ENCODE results near the gene CASTOR1.

GRCh38 chr22:30337461-30337778 lies 48.1 kb upstream of the CASTOR1 start:
- TF ChIP-seq, protein P1, sequence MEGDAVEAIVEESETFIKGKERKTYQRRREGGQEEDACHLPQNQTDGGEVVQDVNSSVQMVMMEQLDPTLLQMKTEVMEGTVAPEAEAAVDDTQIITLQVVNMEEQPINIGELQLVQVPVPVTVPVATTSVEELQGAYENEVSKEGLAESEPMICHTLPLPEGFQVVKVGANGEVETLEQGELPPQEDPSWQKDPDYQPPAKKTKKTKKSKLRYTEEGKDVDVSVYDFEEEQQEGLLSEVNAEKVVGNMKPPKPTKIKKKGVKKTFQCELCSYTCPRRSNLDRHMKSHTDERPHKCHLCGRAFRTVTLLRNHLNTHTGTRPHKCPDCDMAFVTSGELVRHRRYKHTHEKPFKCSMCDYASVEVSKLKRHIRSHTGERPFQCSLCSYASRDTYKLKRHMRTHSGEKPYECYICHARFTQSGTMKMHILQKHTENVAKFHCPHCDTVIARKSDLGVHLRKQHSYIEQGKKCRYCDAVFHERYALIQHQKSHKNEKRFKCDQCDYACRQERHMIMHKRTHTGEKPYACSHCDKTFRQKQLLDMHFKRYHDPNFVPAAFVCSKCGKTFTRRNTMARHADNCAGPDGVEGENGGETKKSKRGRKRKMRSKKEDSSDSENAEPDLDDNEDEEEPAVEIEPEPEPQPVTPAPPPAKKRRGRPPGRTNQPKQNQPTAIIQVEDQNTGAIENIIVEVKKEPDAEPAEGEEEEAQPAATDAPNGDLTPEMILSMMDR (IDR thresholded peaks at IDR 0.05), result no peak
- no peak for TF ChIP-seq MXI1 (IDR thresholded peaks at IDR 0.05; ENCODE audit: low read depth, low read length)
- TF ChIP-seq EZH2phosphoT487 (IDR thresholded peaks at IDR 0.05; ENCODE audit: borderline replicate concordance, low read depth), result no peak
- TF ChIP-seq FOXM1 (IDR thresholded peaks at IDR 0.05; ENCODE audit: low read depth), result no peak
- no peak for TF ChIP-seq POLR2AphosphoS5 (IDR thresholded peaks at IDR 0.05; ENCODE audit: low read depth, low read length)
- TF ChIP-seq EP300 (IDR thresholded peaks at IDR 0.05; ENCODE audit: borderline replicate concordance in 1 of 2, low read depth in 1 of 2, low read length in 1 of 2), result no peak

Data from SK-N-SH (cell line).